ENCODE measurements around the gene SLC6A20. TPM values are rescaled to one million over a fixed set of nuclear protein-coding genes. Genes with fewer than 3 reads are reported as not detected.

SLC6A20 gene
- total RNA-seq, 1 experiment from 2014 or later, result 0.09 TPM

DNA sequence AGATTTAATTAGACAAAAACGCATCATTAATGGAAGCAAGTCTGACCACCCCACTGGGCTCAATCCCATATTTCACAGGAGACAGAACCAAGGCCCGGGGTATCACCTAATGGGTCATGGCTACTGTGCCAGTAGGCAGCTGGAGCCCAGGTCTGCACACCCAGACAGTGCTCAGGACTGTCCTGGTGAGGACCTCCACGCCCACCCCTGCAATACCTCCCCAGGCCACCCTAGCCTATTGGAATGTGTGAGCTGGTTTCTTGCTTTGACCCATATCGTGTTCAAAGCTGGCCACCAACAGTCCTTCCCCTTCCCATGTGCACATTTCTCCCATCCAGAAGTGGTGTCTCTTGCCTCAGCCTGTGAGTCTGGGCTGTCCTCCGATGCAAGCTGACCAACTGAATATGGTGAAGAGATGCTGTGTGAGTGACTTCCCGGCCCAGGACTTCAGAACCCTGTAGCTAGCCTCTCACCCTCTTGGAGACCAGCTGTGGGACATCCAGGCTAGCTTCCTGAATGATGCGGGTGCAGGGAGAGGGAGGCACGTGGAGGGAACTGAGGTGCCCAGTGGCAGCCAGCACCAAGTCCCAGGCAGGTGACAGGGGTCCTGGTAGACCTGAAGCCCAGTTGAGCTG is 19.1 kb downstream of the SLC6A20 start:
- H3K27me3 Mint-ChIP-seq (ENCODE audit: low read depth), result no peaks in the 10 kb centered on the region; the same call in 1 of the 2 replicates
- Histone ChIP-seq H4K20me1 (ENCODE audit: control insufficient read depth, insufficient read depth, insufficient read length) (no peaks in the 10 kb centered on the region), H4K5ac (ENCODE audit: insufficient read length, low read depth, low read length) (no peak overlapping the region), H2BK15ac (ENCODE audit: low read depth, low read length) (no peak overlapping the region), H3K9me3 (ENCODE audit: control insufficient read depth, low read depth, low read length) (no peaks in the 10 kb centered on the region), H3K27me3 (ENCODE audit: insufficient read depth, low read length) (0 out of 2 replicates have a peak, but pooled peaks cover 2% of the 10 kb centered on the region), H4K8ac (replicated peaks; ENCODE audit: insufficient read length, low read depth, low read length) (no peak overlapping the region), H3T11ph (ENCODE audit: low read length) (no peak overlapping the region), H3K4me1 (ENCODE audit: insufficient read depth, low read length) (no peaks in the 10 kb centered on the region), H2BK5ac (ENCODE audit: insufficient read length, low read length) (no peak overlapping the region), H3K27ac (ENCODE audit: insufficient read length, low read depth, low read length) (no peak overlapping the region), H3K9ac (ENCODE audit: extremely low read depth, insufficient read length, low read length) (no peak overlapping the region), H3K4ac (ENCODE audit: low read depth, low read length) (no peak overlapping the region), H3K18ac (ENCODE audit: insufficient read length, low read depth, low read length) (no peak overlapping the region), H3K79me1 (ENCODE audit: insufficient read depth, low read depth, low read length, poor library complexity, severe bottlenecking) (no peaks in the 10 kb centered on the region), H2BK20ac (ENCODE audit: low read depth, low read length, poor library complexity, severe bottlenecking) (no peak overlapping the region), H2BK12ac (ENCODE audit: insufficient read length, low read depth, low read length) (no peak overlapping the region), H3K4me2 (ENCODE audit: insufficient read depth, insufficient read length, low read length) (no peak overlapping the region), H4K91ac (ENCODE audit: insufficient read length, low read depth, low read length) (no peak overlapping the region), H3K79me2 (ENCODE audit: insufficient read depth, low read length) (no peaks in the 10 kb centered on the region), H3K23me2 (ENCODE audit: insufficient read length, low read depth, low read length, poor library complexity, severe bottlenecking) (no peaks in the 10 kb centered on the region), H2AK5ac (ENCODE audit: insufficient read length, low read length) (no peak overlapping the region), H2AFZ (ENCODE audit: low read length) (no peak overlapping the region), H2BK120ac (ENCODE audit: low read depth, low read length, poor library complexity, severe bottlenecking) (no peak overlapping the region), H3K56ac (ENCODE audit: insufficient read length, low read depth, low read length) (no peak overlapping the region), H3K14ac (ENCODE audit: insufficient read depth, low read length) (no peak overlapping the region; the same call in 1 of the 2 replicates), H3K23ac (ENCODE audit: insufficient read length, low read depth, low read length) (no peak overlapping the region)
- peak; percentile 18 for DNase-seq
- H3K4me1 Mint-ChIP-seq, result peaks cover 17 to 20% of the 10 kb centered on the region in 2 experiments
- H3K27ac Mint-ChIP-seq, result no peak overlapping the region
- H3K4me3 Mint-ChIP-seq, result no peak overlapping the region
- H3K9me3 Mint-ChIP-seq, result no peaks in the 10 kb centered on the region; a peak in 1 of 5 replicates
- TF ChIP-seq, protein P1, sequence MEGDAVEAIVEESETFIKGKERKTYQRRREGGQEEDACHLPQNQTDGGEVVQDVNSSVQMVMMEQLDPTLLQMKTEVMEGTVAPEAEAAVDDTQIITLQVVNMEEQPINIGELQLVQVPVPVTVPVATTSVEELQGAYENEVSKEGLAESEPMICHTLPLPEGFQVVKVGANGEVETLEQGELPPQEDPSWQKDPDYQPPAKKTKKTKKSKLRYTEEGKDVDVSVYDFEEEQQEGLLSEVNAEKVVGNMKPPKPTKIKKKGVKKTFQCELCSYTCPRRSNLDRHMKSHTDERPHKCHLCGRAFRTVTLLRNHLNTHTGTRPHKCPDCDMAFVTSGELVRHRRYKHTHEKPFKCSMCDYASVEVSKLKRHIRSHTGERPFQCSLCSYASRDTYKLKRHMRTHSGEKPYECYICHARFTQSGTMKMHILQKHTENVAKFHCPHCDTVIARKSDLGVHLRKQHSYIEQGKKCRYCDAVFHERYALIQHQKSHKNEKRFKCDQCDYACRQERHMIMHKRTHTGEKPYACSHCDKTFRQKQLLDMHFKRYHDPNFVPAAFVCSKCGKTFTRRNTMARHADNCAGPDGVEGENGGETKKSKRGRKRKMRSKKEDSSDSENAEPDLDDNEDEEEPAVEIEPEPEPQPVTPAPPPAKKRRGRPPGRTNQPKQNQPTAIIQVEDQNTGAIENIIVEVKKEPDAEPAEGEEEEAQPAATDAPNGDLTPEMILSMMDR (conservative IDR thresholded peaks at IDR 0.05), result no peak
- H3K36me3 Mint-ChIP-seq (ENCODE audit: insufficient read depth in 1 of 3, low read depth in 3 of 3), result no peaks in the 10 kb centered on the region; a peak in 1 of 7 replicates
- WGBS (ENCODE audit: extremely low coverage, insufficient read length, low lambda C conversion rate), result no CpG with 5 or more reads among the region's 8 CpGs
